EL (cell line): Measurements from ENCODE around the gene ACTG1.

ENCODE experiments used
- DNase-seq: peaks from one replicate; pipeline ENCODE4 v3.0.0-alpha.2; 2016

ACTG1 gene

GRCh38 chr17:81544281-81544974 is 31.8 kb upstream of the ACTG1 start:
- no peak for DNase-seq

GRCh38 chr17:81543756-81544155 is 31.2 kb upstream of the ACTG1 start:
- DNase-seq, result no peak

GRCh38 chr17:81543339-81543675 is 30.7 kb upstream of the ACTG1 start:
- DNase-seq, result no peak

- DNase-seq, result no peak
Measured at GRCh38 chr17:81542431-81543338, 30.1 kb upstream of the ACTG1 start.

- DNase-seq, result no peak
Measured at GRCh38 chr17:81541123-81541522, 28.5 kb upstream of the ACTG1 start.

GRCh38 chr17:81540676-81541027 is 28.1 kb upstream of the ACTG1 start:
- no peak for DNase-seq

GRCh38 chr17:81539961-81540675 is 27.5 kb upstream of the ACTG1 start:
- DNase-seq, result no peak

- DNase-seq, result no peak
Measured at GRCh38 chr17:81539571-81539900, 26.9 kb upstream of the ACTG1 start.

- DNase-seq, result no peak
Measured at GRCh38 chr17:81538651-81539570, 26.3 kb upstream of the ACTG1 start.

- no peak for DNase-seq
Measured at GRCh38 chr17:81537856-81538555, 25.4 kb upstream of the ACTG1 start.

- DNase-seq, result no peak
Measured at GRCh38 chr17:81537343-81537855, 24.8 kb upstream of the ACTG1 start.

GRCh38 chr17:81536299-81537290 is 24.0 kb upstream of the ACTG1 start:
- no peak for DNase-seq

- DNase-seq, result no peak
Measured at GRCh38 chr17:81535480-81536298, 23.1 kb upstream of the ACTG1 start.

GRCh38 chr17:81535007-81535328 is 22.4 kb upstream of the ACTG1 start:
- DNase-seq, result no peak

- no peak for DNase-seq
Measured at GRCh38 chr17:81534157-81535006, 21.8 kb upstream of the ACTG1 start.

GRCh38 chr17:81533339-81534141 is 20.9 kb upstream of the ACTG1 start:
- no peak for DNase-seq

GRCh38 chr17:81532490-81533287 is 20.1 kb upstream of the ACTG1 start:
- no peak for DNase-seq
